ENCODE data around the gene DISP2.

DISP2 gene

DNA sequence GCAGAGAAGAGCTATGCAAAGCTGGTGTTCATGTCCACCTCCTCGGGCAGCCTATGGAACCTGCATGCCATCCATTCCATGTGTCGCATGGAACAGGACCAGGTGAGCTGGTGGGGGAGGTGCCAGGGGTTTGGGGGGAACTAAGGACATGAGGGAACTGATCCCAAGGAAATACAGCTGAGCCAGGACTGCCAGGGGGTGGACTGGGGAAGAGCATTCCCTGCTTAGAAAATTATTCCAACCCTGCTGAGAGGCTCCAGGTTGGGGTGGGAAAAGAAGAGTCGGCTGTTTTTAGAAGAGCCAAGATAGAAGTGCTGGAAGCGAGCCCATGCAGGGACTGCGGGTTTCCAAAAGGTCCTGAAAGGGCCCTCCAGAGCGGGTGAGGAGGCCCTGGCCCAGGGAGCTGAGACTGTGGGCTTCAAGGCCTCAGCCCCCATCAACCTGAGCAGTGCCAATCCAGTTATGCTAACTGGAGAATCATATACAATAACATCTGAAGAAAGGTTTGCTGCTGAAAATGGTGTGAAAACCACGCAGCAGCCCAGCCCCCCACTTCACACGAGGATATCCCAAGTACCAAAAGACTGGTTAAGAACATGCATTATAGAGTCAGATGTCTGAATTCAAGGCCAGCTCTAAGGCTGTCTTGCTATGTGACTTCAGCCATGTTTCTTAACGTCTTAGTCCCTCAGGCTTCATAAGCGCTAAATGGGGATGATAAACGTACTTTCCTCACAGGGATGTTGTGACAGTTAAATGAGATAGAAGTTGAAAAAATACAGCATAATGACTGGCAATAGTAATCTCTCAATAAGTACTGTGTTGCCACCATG is 7.8 kb downstream of the DISP2 start:
- DNase-seq: no peak

DNA sequence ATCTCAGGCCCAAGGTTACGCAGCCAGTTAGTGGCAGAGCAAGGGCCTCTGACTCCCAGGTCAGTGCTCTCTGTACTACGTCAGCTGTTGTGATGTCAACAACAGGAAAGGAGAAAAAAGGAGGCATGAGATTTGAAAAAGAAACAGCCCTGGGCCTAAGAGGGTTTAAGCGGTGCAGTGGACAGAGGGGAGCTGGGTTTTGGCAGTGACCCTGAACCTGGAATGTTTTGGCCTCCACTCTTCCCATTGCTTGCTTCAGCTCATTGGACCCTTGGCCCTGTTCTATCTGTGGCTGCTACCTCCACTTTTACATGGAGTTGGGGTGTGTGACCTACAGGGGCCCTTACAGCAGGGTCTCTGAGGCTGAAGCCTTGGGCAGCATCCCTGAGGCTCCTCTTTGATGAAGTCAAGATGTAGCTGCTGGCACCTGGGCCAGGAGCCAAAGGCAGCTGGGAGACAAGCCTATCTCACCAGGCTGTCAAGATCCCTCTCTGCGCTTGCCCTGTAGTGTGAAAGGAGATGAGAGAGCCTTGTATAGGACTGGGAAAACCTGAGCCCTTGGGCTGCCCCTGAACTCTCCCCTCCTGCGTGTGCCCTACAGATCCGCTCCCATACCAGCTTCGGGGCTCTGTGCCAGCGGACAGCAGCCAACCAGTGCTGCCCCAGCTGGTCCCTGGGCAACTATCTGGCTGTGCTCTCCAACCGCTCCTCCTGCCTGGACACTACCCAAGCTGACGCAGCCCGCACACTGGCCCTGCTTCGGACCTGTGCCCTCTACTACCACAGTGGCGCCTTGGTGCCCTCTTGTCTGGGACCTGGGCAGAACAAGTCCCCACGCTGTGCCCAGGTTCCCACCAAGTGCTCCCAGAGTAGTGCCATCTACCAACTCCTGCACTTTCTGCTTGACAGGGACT is 8.7 kb downstream of the DISP2 start:
- DNase-seq: no peak

DNA sequence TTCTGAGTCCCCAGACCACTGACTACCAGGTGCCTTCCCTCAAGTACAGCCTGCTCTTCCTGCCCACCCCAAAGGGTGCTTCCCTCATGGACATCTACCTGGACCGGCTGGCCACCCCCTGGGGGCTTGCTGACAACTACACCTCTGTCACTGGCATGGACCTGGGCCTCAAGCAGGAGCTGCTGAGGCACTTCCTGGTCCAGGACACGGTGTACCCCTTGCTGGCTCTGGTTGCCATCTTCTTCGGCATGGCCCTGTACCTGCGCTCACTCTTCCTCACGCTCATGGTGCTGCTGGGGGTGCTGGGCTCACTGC is 9.3 kb downstream of the DISP2 start:
- no peak for DNase-seq

DNA sequence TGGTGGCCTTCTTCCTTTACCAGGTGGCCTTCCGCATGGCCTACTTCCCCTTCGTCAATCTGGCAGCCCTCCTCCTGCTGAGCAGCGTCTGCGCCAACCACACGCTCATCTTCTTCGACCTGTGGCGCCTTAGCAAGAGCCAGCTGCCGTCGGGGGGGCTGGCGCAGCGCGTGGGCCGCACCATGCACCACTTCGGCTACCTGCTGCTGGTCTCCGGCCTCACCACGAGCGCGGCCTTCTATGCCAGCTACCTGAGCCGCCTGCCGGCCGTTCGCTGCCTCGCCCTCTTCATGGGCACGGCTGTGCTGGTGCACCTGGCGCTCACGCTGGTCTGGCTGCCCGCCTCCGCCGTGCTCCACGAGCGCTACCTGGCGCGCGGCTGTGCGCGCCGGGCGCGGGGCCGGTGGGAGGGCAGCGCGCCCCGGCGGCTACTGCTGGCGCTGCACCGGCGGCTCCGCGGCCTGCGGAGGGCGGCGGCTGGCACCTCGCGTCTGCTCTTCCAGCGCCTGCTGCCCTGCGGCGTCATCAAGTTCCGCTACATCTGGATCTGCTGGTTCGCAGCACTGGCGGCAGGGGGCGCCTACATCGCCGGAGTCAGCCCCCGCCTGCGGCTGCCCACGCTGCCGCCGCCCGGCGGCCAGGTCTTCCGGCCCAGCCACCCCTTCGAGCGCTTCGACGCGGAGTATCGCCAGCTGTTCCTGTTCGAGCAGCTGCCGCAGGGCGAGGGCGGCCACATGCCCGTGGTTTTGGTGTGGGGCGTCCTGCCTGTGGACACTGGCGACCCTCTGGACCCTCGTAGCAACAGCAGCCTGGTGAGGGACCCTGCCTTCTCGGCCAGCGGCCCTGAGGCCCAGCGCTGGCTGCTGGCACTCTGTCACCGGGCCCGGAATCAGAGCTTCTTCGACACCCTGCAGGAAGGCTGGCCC is 9.9 kb downstream of the DISP2 start:
- DNase-seq: peak; percentile 32 to 83

DNA sequence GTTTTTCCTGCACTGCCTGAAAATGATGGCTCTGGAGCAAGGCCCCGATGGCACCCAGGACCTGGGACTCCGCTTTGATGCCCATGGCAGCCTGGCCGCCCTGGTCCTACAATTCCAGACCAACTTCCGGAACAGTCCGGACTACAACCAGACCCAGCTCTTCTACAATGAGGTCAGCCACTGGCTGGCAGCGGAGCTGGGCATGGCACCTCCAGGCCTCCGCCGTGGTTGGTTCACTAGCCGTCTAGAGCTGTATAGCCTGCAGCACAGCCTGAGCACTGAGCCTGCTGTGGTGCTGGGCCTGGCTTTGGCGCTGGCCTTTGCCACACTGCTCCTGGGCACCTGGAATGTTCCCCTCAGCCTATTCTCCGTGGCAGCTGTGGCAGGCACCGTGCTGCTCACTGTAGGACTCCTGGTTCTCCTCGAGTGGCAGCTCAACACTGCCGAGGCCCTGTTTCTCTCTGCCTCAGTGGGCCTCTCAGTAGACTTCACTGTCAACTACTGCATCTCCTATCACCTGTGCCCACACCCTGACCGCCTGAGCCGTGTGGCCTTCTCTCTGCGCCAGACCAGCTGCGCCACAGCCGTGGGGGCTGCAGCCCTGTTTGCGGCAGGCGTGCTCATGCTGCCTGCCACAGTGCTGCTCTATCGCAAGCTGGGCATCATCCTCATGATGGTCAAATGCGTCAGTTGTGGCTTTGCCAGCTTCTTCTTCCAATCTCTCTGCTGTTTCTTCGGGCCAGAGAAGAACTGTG is 10.9 kb downstream of the DISP2 start:
- no peak for DNase-seq

DNA sequence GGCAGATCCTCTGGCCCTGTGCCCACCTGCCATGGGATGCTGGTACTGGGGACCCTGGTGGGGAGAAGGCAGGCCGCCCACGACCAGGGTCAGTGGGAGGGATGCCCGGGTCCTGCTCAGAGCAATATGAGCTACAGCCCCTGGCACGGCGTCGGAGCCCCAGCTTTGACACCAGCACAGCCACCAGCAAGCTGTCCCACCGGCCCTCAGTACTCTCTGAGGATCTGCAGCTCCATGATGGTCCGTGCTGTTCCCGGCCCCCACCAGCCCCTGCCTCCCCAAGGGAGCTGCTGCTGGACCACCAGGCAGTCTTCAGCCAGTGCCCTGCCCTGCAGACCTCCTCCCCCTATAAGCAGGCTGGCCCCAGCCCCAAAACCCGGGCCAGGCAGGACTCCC is 11.5 kb downstream of the DISP2 start:
- no peak for DNase-seq

DNA sequence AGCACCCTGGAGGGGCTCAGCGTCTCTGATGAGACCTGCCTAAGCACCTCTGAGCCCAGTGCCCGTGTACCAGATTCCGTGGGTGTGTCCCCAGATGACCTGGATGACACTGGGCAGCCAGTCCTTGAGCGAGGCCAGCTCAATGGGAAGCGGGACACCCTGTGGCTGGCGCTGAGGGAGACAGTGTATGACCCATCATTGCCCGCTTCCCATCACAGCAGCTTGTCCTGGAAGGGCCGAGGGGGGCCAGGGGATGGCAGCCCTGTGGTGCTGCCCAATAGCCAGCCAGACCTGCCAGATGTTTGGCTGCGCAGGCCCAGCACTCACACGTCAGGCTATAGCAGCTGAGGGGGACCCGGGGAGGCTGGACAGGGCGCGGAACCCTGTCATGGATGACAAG is 12.0 kb downstream of the DISP2 start:
- DNase-seq: no peak

DNA sequence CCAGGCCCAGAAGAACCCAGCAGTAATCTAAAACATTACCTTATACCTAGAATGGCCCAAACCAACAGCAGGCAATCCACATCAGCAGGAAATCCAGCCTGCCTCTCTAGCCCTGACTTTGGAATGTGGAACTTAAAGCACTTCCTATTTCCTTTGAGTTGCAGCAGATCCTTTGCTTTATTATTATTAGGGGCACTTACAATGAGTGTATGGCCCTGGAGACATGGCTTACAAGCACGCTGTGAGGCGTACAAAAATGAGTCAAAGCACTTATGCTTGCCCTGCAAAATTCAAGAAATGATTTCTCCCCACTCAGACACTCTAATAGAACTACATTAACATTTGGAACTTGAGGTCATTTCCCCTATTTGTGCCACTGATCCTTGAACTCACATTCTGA is 15.0 kb downstream of the DISP2 start:
- no peak for DNase-seq

DNA sequence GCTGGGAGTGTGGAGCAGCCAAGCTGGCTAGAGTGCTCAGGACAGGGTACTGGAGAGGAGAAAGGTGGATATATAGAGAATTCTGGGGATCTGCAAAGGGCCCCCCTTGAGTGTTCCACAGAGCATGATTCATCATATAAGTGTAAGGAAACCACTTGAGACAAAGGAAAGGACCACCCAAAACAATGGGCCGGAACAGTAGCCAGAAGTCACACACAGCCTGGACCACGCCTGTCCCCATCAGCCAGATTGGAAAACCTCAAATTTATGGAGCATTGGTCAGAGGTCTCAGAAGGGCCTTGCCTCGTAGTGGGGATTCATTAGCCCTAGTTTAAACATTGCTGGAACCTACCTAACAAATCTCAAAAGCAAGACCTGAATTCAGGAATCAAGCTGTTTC is 19.6 kb downstream of the DISP2 start:
- no peak for DNase-seq

DNA sequence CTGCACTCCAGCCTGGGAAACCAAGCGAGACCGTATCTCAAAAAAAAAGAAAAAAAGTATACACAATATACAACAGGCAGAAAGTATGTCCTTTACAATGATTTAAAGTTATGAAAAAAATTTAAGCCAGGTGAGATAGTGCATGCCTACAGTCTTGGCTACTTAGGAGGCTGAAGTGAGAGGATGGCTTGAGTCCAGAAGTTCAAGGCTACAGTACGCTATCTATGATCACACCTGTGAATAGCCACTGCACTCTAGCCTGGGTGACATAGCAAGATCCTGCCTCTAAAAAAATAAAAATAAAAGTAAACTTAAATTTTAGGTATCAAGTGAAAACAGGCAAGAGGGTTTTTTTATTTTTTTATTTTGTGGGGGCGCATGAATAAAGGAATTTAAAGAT is 21.4 kb downstream of the DISP2 start:
- DNase-seq: no peak

DNA sequence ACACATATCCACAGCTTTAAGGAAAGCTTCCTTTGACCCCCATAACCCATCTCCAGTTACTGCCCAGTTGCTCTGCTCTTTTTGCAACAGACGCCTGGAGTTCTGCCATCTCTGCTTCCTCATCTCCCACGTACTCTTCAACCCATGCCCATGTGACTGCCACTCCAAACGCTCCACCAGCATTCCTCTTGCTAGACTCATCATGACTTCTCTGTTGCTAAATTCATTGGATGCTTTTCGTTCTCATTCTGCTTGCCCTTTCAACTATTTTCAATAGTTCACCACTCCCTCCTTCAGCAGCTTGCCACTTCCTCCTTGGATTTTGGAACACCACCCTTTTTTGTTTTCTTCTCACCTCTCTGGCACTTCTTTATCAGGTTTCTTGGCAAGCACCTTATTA is 21.8 kb downstream of the DISP2 start:
- no peak for DNase-seq

DNA sequence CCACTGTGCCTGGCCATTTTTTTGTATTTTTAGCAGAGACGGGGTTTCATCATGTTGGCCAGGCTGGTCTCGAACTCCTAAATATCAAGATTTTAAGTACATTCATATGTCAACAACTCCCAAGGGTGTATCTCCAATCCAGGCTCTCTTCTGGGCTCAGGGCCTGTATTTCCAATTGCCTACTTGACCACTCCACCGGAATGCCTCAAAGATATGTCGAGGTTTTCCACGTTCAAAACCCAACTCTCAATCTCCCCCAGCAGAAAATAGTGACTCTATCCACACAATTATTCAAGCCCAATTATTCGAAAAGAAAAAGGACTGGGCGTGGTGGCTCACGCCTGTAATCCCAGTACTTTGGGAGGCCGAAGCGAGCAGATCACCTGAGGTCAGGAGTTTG is 22.6 kb downstream of the DISP2 start:
- DNase-seq: no peak

DNA sequence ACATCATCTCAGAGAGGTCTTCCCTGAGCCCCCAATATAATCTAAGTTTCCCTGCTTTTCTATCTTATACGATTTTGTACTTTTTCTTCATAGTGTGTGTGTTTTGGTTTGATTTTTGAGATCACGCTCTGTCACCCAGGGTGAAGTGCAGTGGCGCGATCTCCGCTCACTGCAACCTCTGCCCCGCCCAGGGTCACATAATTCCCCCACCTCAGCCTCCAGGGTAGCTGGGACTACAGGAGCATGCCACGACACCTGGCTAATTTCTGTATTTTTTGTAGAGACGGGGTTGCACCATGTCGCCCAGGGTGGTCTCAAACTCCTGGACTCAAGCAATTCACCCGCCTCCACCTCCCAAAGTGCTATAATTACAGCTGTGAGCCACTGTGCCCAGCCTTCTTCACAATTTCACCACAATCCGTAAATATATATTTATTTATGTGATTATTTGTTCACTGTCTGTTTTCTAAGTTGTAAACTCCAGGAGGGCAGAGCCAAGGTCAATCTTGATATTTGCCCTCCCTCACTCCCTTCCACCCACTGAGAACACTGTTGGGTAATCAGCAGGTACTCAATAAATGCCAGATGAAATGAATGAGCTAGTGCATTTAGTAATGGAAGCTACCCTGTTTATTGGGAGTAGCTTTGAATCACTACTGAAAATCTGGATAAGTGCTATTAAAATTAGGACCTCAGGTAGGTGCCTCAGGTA is 24.0 kb downstream of the DISP2 start:
- no peak for DNase-seq

DNA sequence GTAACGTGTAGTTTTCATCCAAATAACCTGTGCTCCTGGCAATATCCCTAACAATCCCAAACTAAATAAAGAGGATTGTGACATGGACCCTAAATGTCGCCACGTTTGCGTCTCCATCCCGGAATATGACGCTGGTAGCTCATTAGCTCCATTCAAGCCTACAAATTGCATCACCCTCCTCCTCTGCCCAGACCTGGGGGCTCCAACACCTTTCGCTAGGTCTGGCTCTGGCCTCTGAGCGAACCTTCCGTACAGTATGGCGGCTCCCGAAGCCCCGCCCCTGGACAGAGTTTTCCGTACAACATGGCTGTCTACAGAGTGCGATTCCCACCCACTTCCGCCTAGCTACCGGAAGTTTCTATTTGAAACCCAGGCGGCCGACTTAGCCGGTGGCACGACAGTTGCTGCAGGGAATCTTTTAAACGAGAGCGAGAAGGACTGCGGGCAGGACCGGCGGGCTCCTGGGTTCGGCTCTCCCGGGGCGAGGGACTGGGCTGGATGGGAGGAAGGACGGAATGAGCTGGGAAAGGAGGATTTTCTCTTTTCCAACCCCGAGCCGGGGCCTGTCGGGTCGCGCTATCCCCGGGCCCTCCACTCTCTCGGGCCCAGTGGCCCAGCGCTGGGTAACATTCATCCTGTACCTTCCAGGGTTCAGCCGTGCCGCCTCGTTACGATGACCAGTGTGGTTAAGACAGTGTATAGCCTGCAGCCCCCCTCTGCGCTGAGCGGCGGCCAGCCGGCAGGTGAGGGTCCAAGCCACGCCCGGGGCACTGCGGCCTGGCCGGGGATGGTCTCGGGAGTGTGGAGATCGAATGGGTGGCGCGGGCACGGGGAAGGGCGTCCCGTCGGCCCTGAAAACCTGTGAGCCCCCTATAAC is 24.8 kb downstream of the DISP2 start, which contains the start of gene KNSTRN:
Gene KNSTRN, plus strand, starts transcription at position 142 of the 877 bp plus-strand sequence. Its CDS starts 115 bp downstream, at position 257.
- peak; percentile 53 to 78 for DNase-seq

DNA sequence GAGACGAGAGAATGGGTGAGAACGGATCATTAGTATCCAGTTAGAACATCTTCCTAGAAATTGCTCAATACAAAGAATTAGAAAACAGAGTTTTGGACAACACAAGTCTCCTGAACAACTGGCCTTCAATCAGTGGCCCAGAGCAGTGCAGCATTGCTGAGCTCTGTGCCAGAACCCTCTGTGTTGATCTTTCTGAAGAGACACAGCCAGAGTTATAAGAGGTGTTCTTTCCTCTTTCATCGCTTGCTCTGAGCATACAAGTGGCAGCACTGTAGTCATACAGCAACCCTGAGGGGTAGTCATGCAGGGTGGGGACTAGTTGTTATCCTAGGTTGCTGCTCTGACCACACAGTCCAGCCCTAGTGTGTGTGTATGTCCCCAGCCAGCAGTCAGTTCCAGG is 28.5 kb downstream of the DISP2 start:
- DNase-seq: no peak

DNA sequence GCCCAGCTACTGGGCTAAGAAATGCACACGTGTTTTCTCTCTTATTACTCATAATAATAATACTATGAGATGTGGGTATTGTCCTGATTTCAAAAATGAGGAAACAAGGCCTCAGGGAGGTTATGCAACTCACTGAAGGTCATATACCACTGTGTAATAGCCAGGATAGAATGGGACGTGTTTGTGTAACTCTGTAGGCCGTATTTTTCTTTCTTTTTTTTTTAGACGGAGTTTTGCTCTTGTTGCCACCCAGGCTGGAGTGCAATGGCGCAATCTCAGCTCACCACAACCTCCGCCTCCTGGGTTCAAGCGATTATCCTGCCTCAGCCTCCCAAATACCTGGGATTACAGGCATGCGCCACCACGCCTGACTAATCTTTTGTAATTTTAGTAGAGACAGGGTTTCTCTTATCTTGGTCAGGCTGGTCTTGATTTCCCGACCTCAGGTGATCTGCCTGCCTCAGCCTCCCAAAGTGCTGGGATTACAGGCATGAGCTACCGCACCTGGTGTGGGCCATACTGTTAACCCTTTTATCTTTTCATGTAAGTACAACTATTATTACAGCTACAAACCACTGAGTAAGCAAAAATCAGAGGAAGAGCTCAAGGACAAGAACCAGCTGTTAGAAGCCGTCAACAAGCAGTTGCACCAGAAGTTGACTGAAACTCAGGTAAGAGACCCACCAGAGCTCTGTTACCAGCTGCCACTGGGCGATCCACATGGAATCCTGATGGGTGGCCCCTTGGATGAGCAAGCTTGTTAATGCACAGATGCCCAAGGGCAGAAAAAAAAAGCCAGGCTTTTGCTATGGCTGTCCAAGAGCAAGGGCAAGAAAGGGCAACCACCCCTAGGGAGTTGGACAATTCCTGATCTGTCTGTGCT is 31.2 kb downstream of the DISP2 start:
- DNase-seq: no peak

DNA sequence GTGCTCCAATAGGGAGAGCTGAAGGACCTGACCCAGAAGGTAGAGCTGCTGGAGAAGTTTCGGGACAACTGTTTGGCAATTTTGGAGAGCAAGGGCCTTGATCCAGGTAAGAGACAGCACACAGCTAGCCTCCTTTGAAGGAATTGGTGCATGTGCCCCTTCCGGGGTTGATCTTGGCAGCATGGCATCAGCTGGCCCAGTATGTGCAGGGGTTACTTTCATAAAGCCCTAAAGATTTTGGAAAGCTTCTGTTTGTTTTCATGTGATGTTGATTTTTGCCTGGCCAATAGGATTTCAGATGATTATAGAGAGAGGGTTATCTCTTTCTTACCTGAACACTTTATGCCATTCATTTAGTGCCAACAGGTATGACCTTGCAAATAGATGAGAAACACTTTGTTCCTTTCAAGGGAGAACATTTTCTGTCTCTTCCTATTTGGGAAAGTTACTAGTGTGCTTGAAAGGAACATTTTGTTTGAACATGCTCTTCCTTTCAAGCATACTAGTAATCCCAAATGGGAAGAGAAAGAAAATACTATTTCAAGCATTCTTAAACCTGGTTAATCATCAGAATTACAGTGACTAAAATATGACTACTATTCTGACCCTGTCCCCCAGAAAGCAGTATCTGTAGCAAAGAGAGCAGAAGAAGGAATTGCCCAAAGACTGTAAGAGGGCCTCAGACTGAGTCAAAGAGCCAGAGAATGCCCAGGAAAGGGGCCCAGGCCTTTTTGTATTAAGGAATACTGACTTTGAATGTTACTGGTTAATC is 32.0 kb downstream of the DISP2 start:
- no peak for DNase-seq

Data from NCI-H187 (cell line).